NB4 (cell line): ENCODE results near the gene MLLT3.

Source experiments
- DNase-seq: peaks from one replicate; pipeline ENCODE4 v3.0.0; 2010; ENCODE audit warnings: low read depth
- H3K4me3 ChIP-seq: one replicate; pipeline ENCODE4 v1.5.1; 2011; ENCODE audit warnings: mild to moderate bottlenecking, low read depth, low read length, moderate library complexity
- MYC ChIP-seq: IDR thresholded peaks from 2 replicates; pipeline ENCODE4 v1.6.1; 2011; ENCODE audit warnings: low read depth, low read length
- POLR2A ChIP-seq: IDR thresholded peaks from 2 replicates; pipeline ENCODE4 v1.6.1; 2011; ENCODE audit warnings: mild to moderate bottlenecking; ENCODE audit not compliant: insufficient read length; ENCODE audit errors: extremely low read depth
- TF ChIP-seq, protein P1 (sequence below): IDR thresholded peaks from one replicate; pipeline ENCODE4 v1.5.1; 2012; ENCODE audit warnings: low read depth, low read length
- TF ChIP-seq, protein P2 (sequence below): IDR thresholded peaks from 2 replicates; pipeline ENCODE4 v1.6.1; 2011; ENCODE audit warnings: low read depth, low read length

MLLT3 gene

DNA sequence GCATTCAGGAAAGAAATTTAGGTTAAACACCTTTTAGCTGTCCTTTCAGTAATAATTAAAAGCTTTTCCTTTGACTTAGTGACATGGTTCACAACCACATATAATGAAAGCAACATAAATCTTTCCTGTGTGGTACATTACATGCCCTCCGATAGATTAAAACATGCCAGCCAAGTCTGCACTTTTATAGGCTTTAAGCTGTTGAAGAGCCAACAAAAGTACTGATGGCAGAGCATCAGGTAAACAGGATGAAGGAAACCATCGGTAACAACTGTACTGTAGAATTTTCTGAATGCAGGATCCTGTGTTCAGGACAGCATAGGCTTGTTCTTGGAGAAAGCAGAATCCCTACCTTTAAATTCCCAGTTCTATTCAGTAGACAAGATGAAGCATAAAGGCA lies 226.6 kb downstream of the MLLT3 start:
- TF ChIP-seq, protein P1, sequence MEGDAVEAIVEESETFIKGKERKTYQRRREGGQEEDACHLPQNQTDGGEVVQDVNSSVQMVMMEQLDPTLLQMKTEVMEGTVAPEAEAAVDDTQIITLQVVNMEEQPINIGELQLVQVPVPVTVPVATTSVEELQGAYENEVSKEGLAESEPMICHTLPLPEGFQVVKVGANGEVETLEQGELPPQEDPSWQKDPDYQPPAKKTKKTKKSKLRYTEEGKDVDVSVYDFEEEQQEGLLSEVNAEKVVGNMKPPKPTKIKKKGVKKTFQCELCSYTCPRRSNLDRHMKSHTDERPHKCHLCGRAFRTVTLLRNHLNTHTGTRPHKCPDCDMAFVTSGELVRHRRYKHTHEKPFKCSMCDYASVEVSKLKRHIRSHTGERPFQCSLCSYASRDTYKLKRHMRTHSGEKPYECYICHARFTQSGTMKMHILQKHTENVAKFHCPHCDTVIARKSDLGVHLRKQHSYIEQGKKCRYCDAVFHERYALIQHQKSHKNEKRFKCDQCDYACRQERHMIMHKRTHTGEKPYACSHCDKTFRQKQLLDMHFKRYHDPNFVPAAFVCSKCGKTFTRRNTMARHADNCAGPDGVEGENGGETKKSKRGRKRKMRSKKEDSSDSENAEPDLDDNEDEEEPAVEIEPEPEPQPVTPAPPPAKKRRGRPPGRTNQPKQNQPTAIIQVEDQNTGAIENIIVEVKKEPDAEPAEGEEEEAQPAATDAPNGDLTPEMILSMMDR: no peak
- TF ChIP-seq MYC: no peak
- TF ChIP-seq POLR2A: no peak
- TF ChIP-seq, protein P2, sequence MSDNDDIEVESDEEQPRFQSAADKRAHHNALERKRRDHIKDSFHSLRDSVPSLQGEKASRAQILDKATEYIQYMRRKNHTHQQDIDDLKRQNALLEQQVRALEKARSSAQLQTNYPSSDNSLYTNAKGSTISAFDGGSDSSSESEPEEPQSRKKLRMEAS: no peak
- H3K4me3 ChIP-seq: no peak overlapping the region
- no peak for DNase-seq

DNA sequence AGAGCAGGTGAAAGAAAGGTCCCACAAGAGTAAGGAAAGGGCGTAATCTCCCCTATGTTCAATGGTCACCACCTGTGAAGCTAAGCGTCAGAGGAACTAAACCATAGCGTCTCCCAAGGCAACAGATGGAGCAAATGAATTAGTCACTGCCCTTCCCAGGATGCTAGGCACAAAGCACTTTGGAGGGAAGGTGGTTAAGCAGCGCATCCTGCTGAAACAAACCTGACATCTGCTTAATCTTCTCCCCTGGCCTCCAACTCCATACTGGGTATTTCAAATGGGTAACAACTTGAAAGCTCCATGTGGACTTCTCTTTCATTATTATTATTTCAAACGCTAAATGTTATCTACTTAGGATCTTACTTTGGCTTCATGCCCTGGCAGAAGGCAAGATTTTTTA lies 227.3 kb downstream of the MLLT3 start:
- DNase-seq: no peak
- TF ChIP-seq MYC (no peak), POLR2A (no peak)
- TF ChIP-seq, protein P2: no peak
- TF ChIP-seq, protein P1: no peak
- no peak overlapping the region for H3K4me3 ChIP-seq

DNA sequence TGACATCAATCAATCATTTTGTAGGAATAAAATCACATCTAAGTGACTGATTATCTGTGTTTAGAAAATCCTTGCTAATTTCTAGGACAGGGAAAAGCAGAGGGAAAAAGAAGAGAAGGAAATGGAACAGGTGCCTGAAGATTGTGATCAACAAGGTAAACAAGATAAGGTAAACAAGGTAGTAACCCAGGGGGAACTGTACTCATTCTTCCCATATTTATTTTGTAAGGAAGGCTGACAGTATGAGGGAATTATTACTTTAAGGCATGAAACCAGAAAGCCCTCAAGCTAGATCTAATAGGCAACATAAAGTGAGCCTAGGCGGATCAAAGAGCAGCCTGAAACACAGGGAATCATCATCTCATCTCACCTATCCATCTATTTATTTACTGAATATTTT lies 231.1 kb downstream of the MLLT3 start:
- TF ChIP-seq, protein P2: no peak
- TF ChIP-seq MYC (no peak), POLR2A (no peak)
- TF ChIP-seq, protein P1: no peak
- H3K4me3 ChIP-seq: no peak overlapping the region
- DNase-seq: no peak

DNA sequence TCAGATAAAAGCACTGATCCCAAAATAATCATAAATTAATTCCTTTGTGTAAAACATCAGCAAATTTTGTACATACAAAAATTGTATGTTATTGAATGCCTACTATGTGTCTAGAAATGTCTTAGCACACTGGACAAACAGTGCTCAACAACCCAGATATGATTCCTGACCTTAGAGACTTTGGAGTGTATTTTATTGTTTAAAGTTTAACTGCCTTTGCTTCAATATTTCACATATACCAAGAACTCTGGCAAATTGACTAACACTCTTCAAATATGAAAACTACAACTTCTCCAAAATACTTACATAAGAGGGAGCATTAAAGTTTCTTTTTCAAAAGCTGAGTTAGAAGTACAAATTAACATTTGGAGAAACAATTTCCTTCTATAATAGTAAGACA lies 231.9 kb downstream of the MLLT3 start:
- TF ChIP-seq POLR2A (no peak), MYC (no peak)
- TF ChIP-seq, protein P1: no peak
- TF ChIP-seq, protein P2: no peak
- H3K4me3 ChIP-seq: no peak overlapping the region
- no peak for DNase-seq

DNA sequence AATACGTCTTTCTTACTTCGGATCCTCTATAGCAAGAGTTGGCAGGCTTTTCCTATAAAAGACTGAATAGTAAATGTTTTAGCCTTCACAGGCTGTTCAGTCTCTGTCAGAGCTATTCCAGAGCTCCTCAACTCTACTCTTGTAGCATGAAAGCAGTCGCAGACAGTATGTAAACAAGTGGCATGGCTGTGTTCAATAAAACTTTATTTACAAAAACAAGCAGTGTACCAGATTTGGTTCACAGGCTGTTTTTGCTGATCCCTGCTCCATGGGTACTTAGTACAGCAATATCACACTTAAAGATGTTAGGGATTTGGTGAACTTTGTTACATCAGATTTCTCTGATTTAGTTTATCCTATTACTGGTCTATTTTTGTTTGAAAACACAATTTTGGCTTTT lies 235.2 kb downstream of the MLLT3 start:
- no peak overlapping the region for H3K4me3 ChIP-seq
- TF ChIP-seq MYC (no peak), POLR2A (no peak)
- TF ChIP-seq, protein P2: no peak
- TF ChIP-seq, protein P1: no peak
- DNase-seq: no peak

DNA sequence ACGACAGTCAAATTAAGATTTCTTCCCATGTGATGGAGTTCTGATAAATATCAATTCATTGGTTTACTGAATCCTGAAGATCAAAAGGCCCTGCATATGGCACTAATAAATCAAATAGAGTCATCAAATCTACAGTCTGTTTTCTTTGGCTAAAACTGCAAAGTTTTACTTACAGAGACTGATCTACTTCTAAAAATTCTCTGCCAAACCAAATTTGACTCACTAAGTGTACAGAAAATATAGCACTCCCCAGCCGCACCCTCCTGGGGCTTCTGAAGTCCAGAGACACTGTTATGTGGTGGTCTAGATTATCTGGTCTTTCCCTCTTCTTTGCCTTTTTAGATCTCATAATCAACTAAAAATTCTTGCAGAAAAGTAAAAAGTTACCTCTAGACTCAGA lies 237.7 kb downstream of the MLLT3 start:
- DNase-seq: no peak
- TF ChIP-seq MYC (no peak), POLR2A (no peak)
- TF ChIP-seq, protein P1: no peak
- TF ChIP-seq, protein P2: no peak

More for the DNA sequence above, 237.7 kb downstream of the MLLT3 start:
- H3K4me3 ChIP-seq: no peak overlapping the region
